HCT116 (cell line): ENCODE results near the gene RPS27. TPM values are rescaled to one million over a fixed set of nuclear protein-coding genes. Genes with fewer than 3 reads are reported as not detected.

Experiments
- ATAC-seq: fragments of 200-7000 bp; cut with Tn5 transposase; 2 replicates; pipeline ENCODE4 v1.9.1; 2020; ENCODE audit warnings: mild to moderate bottlenecking, moderate library complexity
- Bru-seq: library from RNA; stranded (reverse); fragments of 400-500 nt; gene quantifications from one replicate; lab custom pipeline; 2021; lab: Mats Ljungman, UMichigan
- BruChase-seq, 2 experiments: library from RNA; stranded (reverse); fragments of 400-500 nt; gene quantifications; one replicate each; lab custom pipeline; 2021; lab: Mats Ljungman, UMichigan
- BruUV-seq: library from RNA; stranded (reverse); fragments of 400-500 nt; replicated peaks from 2 replicates; lab custom pipeline; 2021; lab: Mats Ljungman, UMichigan
- CTCF ChIA-PET: fragments of 300-600 bp; sonication (Branson Sonifier 250); formaldehyde crosslinking; loops from one replicate; lab custom pipeline; 2021; ENCODE audit warnings: antibody characterized with exemption; lab: Charles Lee
- POLR2A ChIA-PET: fragments of 300-600, 350-600 bp; sonication (Branson Sonifier 250); formaldehyde crosslinking; loops from one replicate; lab custom pipeline; 2021; ENCODE audit warnings: antibody characterized with exemption; lab: Charles Lee
- RAD21 ChIA-PET, 2 experiments: fragments of 300-600 bp; sonication (Branson Sonifier 250); formaldehyde crosslinking; loops; one replicate each; lab custom pipeline; 2023; ENCODE audit warnings: low total read pairs in 2 of 2; ENCODE audit not compliant: uncharacterized antibody in 2 of 2, unreplicated experiment in 2 of 2, low non-redundant PET in 1 of 2; lab: Charles Lee
- DNase-seq: peaks from one replicate; pipeline ENCODE4 v3.0.0-alpha.2; 2010; ENCODE audit warnings: low read depth, low spot score
- H2AFZ ChIP-seq: fragments of 200-600 bp; shearing (Covaris generic), sonication (generic); 2 replicates; pipeline ENCODE4 v1.6.1; 2017; ENCODE audit warnings: low read depth, mixed run types, mixed read lengths, antibody characterized with exemption, low read length; ENCODE audit not compliant: poor library complexity, severe bottlenecking
- H3K27ac ChIP-seq: 2 replicates; pipeline ENCODE4 v1.5.1; 2012; ENCODE audit warnings: low read depth, low read length
- H3K27me3 ChIP-seq: fragments of 200-600 bp; sonication (generic); 2 replicates; pipeline ENCODE4 v1.6.1; 2016; ENCODE audit warnings: mixed run types, low read length, mixed read lengths; ENCODE audit not compliant: insufficient read depth
- H3K36me3 ChIP-seq, 2 experiments: fragments of 200-500 bp in 1 of 2; fragments of 200-600 bp in 1 of 2; sonication (Bioruptor generic) in 1 of 2; sonication (generic) in 1 of 2; 2 replicates each; pipeline versions ENCODE4 v1.5.1 to v1.6.1; 2014 to 2016; ENCODE audit warnings: low read length in 2 of 2, inconsistent platforms in 1 of 2, mixed read lengths in 1 of 2, mixed run types in 1 of 2; ENCODE audit not compliant: insufficient read depth in 2 of 2, control insufficient read depth in 1 of 2
- H3K4me1 ChIP-seq, 2 experiments: fragments of 200-600 bp in 1 of 2; sonication (generic) in 1 of 2; 2 replicates each; pipeline versions ENCODE4 v1.5.1 to v1.6.1; 2012 to 2017; ENCODE audit warnings: low read length in 2 of 2, inconsistent platforms in 1 of 2, mild to moderate bottlenecking in 1 of 2, mixed read lengths in 1 of 2, mixed run types in 1 of 2, moderate library complexity in 1 of 2; ENCODE audit not compliant: insufficient read depth in 2 of 2, control insufficient read depth in 1 of 2
- H3K4me2 ChIP-seq: fragments of 200-600 bp; sonication (generic); 2 replicates; pipeline ENCODE4 v1.6.1; 2017; ENCODE audit warnings: mixed run types, low read length, mixed read lengths
- H3K4me3 ChIP-seq, 2 experiments: fragments of 200-600 bp in 1 of 2; sonication (generic) in 1 of 2; replicated peaks in 1 of 2; 2 replicates each; pipeline ENCODE4 v1.5.1; 2011 to 2016; ENCODE audit warnings: low read length in 2 of 2, control low read depth in 1 of 2, low read depth in 1 of 2, mild to moderate bottlenecking in 1 of 2, mixed read lengths in 1 of 2, mixed run types in 1 of 2
- H3K79me2 ChIP-seq: fragments of 200-600 bp; sonication (generic); 2 replicates; pipeline ENCODE4 v1.6.1; 2017; ENCODE audit warnings: mild to moderate bottlenecking, mixed run types, low read length, moderate library complexity, mixed read lengths; ENCODE audit not compliant: insufficient read depth
- H3K9ac ChIP-seq: fragments of 200-600 bp; sonication (generic); 2 replicates; pipeline ENCODE4 v1.6.1; 2016; ENCODE audit warnings: low read length, mixed read lengths
- H3K9me2 ChIP-seq: fragments of 200-600 bp; sonication (generic), shearing (Covaris generic); 2 replicates; pipeline ENCODE4 v1.6.1; 2017; ENCODE audit warnings: mixed run types, mild to moderate bottlenecking, moderate library complexity; ENCODE audit not compliant: insufficient read depth
- H3K9me3 ChIP-seq, 2 experiments: fragments of 200-500 bp in 1 of 2; fragments of 200-600 bp in 1 of 2; sonication (Bioruptor generic) in 1 of 2; sonication (generic) in 1 of 2; 2 replicates each; pipeline ENCODE4 v1.6.1; 2014 to 2017; ENCODE audit warnings: low read length in 2 of 2, mixed read lengths in 2 of 2, inconsistent platforms in 1 of 2, low read depth in 1 of 2, mild to moderate bottlenecking in 1 of 2, mixed run types in 1 of 2, moderate library complexity in 1 of 2; ENCODE audit not compliant: control insufficient read depth in 1 of 2, insufficient read depth in 1 of 2
- H4K20me1 ChIP-seq: fragments of 200-600 bp; sonication (generic), shearing (Covaris generic); 2 replicates; pipeline ENCODE4 v1.6.1; 2017; ENCODE audit warnings: mixed run types, mild to moderate bottlenecking, moderate library complexity; ENCODE audit not compliant: insufficient read depth
- CBX3 ChIP-seq: IDR thresholded peaks from 2 replicates; pipeline ENCODE4 v1.6.1; 2012; ENCODE audit warnings: low read depth
- CEBPB ChIP-seq: IDR thresholded peaks from 2 replicates; pipeline ENCODE4 v1.6.1; 2012; ENCODE audit warnings: low read depth
- EGR1 ChIP-seq: IDR thresholded peaks from 2 replicates; pipeline ENCODE4 v1.6.1; 2012; ENCODE audit warnings: low read depth
- ELF1 ChIP-seq: IDR thresholded peaks from 2 replicates; pipeline ENCODE4 v1.6.1; 2012; ENCODE audit warnings: low read depth, borderline replicate concordance
- EZH2 ChIP-seq: fragments of 200-600 bp; sonication (generic); IDR thresholded peaks from 2 replicates; pipeline ENCODE4 v1.6.1; 2017; ENCODE audit warnings: antibody characterized with exemption, mixed run types
- FOSL1 ChIP-seq: IDR thresholded peaks from 2 replicates; pipeline ENCODE4 v1.6.1; 2012; ENCODE audit warnings: low read depth
- JUND ChIP-seq: IDR thresholded peaks from 2 replicates; pipeline ENCODE4 v1.6.1; 2012
- POLR2A ChIP-seq: IDR thresholded peaks from 2 replicates; pipeline ENCODE4 v1.7.0; 2011; ENCODE audit warnings: borderline replicate concordance; ENCODE audit not compliant: insufficient read depth, insufficient read length; ENCODE audit errors: extremely low read depth
- POLR2AphosphoS5 ChIP-seq: IDR thresholded peaks from 2 replicates; pipeline ENCODE4 v1.6.1; 2011; ENCODE audit warnings: mild to moderate bottlenecking, low read depth, low read length, moderate library complexity
- RAD21 ChIP-seq: IDR thresholded peaks from 2 replicates; pipeline ENCODE4 v1.6.1; 2012; ENCODE audit warnings: low read depth, mild to moderate bottlenecking
- REST ChIP-seq: IDR thresholded peaks from 2 replicates; pipeline ENCODE4 v1.6.1; 2012; ENCODE audit warnings: low read depth
- SIN3A ChIP-seq: IDR thresholded peaks from 2 replicates; pipeline ENCODE4 v1.6.1; 2012; ENCODE audit warnings: low read depth
- SP1 ChIP-seq: IDR thresholded peaks from 2 replicates; pipeline ENCODE4 v1.6.1; 2012; ENCODE audit warnings: low read depth
- SRF ChIP-seq: IDR thresholded peaks from 2 replicates; pipeline ENCODE4 v1.6.1; 2012; ENCODE audit warnings: low read depth
- TCF7L2 ChIP-seq: IDR thresholded peaks from 2 replicates; pipeline ENCODE4 v1.7.0; 2011; ENCODE audit warnings: borderline replicate concordance, inconsistent platforms; ENCODE audit not compliant: insufficient read depth, insufficient read length; ENCODE audit errors: extremely low read depth
- YY1 ChIP-seq: IDR thresholded peaks from 2 replicates; pipeline ENCODE4 v1.6.1; 2011; ENCODE audit warnings: low read length, low read depth, moderate library complexity, mild to moderate bottlenecking; ENCODE audit not compliant: insufficient replicate concordance; ENCODE audit errors: extremely low read depth
- ZBTB33 ChIP-seq: IDR thresholded peaks from 2 replicates; pipeline ENCODE4 v1.6.1; 2011; ENCODE audit warnings: mild to moderate bottlenecking, low read length, moderate library complexity; ENCODE audit not compliant: insufficient replicate concordance; ENCODE audit errors: extremely low read depth
- ZNF274 ChIP-seq: fragments of 200-500 bp; sonication (Bioruptor generic); IDR thresholded peaks from 2 replicates; pipeline ENCODE4 v1.6.1; 2014; ENCODE audit warnings: mild to moderate bottlenecking, low read depth, low read length, inconsistent platforms
- intact Hi-C: fragments of 100-400 bp; cut with micrococcal nuclease; formaldehyde crosslinking; loops from 2 replicates; pipeline ENCODE4 v1.10.0; 2022
- long read RNA-seq: library from polyadenylated mRNA; unstranded; transcript quantifications from one replicate; pipeline ENCODE4 v2.0.0, GENCODE V29; 2021; ENCODE audit not compliant: unreplicated experiment
- polyA plus RNA-seq: library from polyadenylated mRNA; unstranded; fragments of >200 nt; gene quantifications from 2 replicates; pipeline ENCODE4 v1.2.1, GENCODE V29; 2012; ENCODE audit warnings: missing spikeins
- total RNA-seq: library from RNA; stranded (reverse); gene quantifications from one replicate; pipeline ENCODE4 v1.2.1, GENCODE V29; 2021; ENCODE audit not compliant: unreplicated experiment
- TF ChIP-seq, protein P1 (sequence below): IDR thresholded peaks from 2 replicates; pipeline ENCODE4 v1.6.1; 2012
- TF ChIP-seq, protein P2 (sequence below): IDR thresholded peaks from 2 replicates; pipeline ENCODE4 v1.6.1; 2012

The RPS27 gene
- 1,905 TPM for total RNA-seq
- 4,812 and 5,865 TPM in 2 replicates for polyA plus RNA-seq
- Bru-seq, nascent RNA = percentile 99 among the genes with signal in this experiment
- percentile 98 among the genes with signal in this experiment for BruChase-seq, experiment 1, labeled RNA remaining after a 6-hour chase
- percentile 98 among the genes with signal in this experiment for BruChase-seq, experiment 2, labeled RNA remaining after a 2-hour chase
- long read RNA-seq, transcript RPS27-201 (4 exons, 359 nt) = major isoform, 513 of 548 reads
- long read RNA-seq, transcript RPS27-204 (4 exons, 573 nt) = minor isoform, 23 of 548 reads
- long read RNA-seq, partial matches to known transcripts = 3 of 548 reads
- long read RNA-seq, other reads (novel, unspliced or antisense) = 2 of 548 reads

DNA sequence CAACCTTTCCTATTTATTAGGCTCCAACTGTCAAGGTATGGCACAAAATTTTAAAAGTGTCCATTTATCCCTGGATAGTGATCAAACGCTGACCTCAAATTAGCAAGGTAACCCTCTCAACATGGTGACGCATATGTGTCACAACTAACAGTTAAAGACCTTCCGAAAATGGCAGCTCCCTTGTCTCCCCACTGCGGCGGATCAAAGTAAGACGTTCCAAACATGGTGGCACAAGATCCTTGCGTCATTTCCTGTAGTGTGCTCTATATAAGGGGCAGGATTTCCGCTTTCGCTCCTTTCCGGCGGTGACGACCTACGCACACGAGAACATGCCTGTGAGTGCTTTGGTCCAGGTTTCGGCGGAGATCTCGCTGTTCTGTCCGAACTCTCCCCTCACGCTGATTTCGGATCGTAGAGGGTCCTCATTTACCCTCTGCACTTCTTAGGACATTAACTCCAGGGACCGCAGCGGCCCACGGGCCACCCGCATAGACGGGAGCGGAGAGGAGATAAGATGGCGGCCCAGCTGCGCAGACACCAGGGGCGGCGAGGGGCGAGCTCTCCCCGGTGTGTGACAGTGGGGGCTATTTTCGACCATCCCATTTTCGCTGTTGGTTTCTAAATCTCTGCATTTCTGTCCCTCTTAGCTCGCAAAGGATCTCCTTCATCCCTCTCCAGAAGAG, at the start of gene RPS27:
RPS27 (plus strand) TSS at position 295 of the 683 bp plus-strand sequence; CDS start at position 330, 35 bp downstream.
- DNase-seq (peak; percentile 98), ATAC-seq (peak; percentile 51)
- H3K4me3 ChIP-seq = peak within 1 kb of the TSS; percentile 89 to 96
- ChIA-PET CTCF (interaction anchor here (1.3 kb wide), 1 partner anchor 13 kb away, joined by 3 read pairs; the partner anchor contains the start of gene JTB), POLR2A (interaction anchor here (0.5 to 3.2 kb wide), 32 partner anchors 9 to 458 kb away, joined by 3 to 24 read pairs (median 5); partner anchors contain the start of genes CREB3L4, CRTC2, GATAD2B and ILF2), RAD21 (no interaction called here)
- H3K9ac ChIP-seq = peak within 1 kb of the TSS; percentile 99
- H3K27me3 ChIP-seq = no peaks in the 10 kb centered on the region
- no TSS peak for BruUV-seq
- H3K79me2 ChIP-seq = peaks cover 26% of the 10 kb centered on the region
- H3K9me3 ChIP-seq = no peaks in the 10 kb centered on the region
- peaks cover 11% of the 10 kb centered on the region; the same call in 1 of the 2 replicates for H4K20me1 ChIP-seq
- peak within 1 kb of the TSS; percentile 80 for H3K27ac ChIP-seq
- H3K4me2 ChIP-seq = peak within 1 kb of the TSS; percentile 75
- intact Hi-C loops = no loop called here
- no peak within 1 kb of the TSS for H2AFZ ChIP-seq
- peaks cover 7 to 37% of the 10 kb centered on the region in 2 experiments for H3K4me1 ChIP-seq
- H3K9me2 ChIP-seq = no peaks in the 10 kb centered on the region
- H3K36me3 ChIP-seq = peaks cover 15 to 31% of the 10 kb centered on the region in 2 experiments
- peak; percentile 95; the same call in 1 of the 2 replicates for TF ChIP-seq ELF1
- no peak for TF ChIP-seq ZNF274
- TF ChIP-seq EZH2 = no peak
- peak; percentile 99 for TF ChIP-seq POLR2AphosphoS5
- TF ChIP-seq SRF = peak; percentile 91
- peak; percentile 96 for TF ChIP-seq SIN3A
- TF ChIP-seq ZBTB33 = peak; percentile 78
- peak; percentile 89 for TF ChIP-seq SP1
- TF ChIP-seq, protein P1, sequence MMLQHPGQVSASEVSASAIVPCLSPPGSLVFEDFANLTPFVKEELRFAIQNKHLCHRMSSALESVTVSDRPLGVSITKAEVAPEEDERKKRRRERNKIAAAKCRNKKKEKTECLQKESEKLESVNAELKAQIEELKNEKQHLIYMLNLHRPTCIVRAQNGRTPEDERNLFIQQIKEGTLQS = no peak
- peak; percentile 94 for TF ChIP-seq EGR1
- peak; percentile 100 for TF ChIP-seq TCF7L2
- peak; percentile 100 for TF ChIP-seq YY1
- no peak for TF ChIP-seq FOSL1
- no peak for TF ChIP-seq CEBPB
- peak; percentile 84; the same call in 1 of the 2 replicates for TF ChIP-seq CBX3
- TF ChIP-seq JUND = 0 out of 2 replicates have a peak, but pooled peaks have one; percentile 8
- peak; percentile 99 for TF ChIP-seq POLR2A
- TF ChIP-seq, protein P2, sequence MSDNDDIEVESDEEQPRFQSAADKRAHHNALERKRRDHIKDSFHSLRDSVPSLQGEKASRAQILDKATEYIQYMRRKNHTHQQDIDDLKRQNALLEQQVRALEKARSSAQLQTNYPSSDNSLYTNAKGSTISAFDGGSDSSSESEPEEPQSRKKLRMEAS = peak; percentile 78
- no peak for TF ChIP-seq REST
- TF ChIP-seq RAD21 = no peak
